Measurements from ENCODE around the gene SH3BP1. TPM values are rescaled to one million over a fixed set of nuclear protein-coding genes. Genes with fewer than 3 reads are reported as not detected.

SH3BP1 gene
- total and polyA plus RNA-seq, 4 donors = 14.8 to 20.2 (median 18.0) TPM

DNA sequence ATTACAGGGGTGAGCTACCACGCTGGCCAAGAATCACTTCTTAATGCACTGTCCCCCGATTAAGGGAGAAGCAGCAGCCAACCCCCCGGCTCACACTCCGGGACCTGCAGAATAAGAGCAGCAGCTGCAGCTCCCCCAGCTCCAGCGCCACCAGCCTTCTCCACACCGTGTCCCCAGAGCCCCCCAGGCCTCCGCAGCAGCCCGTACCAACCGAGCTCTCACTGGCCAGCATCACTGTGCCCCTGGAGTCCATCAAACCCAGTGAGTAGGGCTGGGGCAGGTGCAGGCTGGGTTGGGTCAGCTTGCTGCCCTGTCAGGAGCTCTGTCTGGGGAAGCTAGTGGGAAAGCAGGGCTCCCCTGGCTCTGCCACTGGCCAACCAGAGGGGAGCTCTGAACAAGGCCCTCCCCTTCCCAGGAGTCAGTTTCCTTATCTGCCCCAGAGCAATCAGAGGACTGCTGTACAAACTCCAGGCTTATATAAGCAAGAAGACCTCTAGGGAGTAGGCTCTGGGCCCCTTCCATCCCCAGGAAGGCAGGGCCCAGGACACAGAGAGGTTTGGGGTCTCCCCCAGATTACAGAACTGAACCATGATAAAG lies 8.5 kb upstream of the SH3BP1 start:
- ATAC-seq (ENCODE audit: insufficient read depth, low FRiP score) (no peak), DNase-seq (no peak)
- no peaks in the 10 kb centered on the region for H3K27me3 ChIP-seq (ENCODE audit: control insufficient read depth in 3 of 3, insufficient read depth in 3 of 3, low read length in 2 of 3)
- no peak overlapping the region for H3K9ac ChIP-seq (ENCODE audit: insufficient read depth in 1 of 2, low read length in 2 of 2)
- TF ChIP-seq, protein P1, sequence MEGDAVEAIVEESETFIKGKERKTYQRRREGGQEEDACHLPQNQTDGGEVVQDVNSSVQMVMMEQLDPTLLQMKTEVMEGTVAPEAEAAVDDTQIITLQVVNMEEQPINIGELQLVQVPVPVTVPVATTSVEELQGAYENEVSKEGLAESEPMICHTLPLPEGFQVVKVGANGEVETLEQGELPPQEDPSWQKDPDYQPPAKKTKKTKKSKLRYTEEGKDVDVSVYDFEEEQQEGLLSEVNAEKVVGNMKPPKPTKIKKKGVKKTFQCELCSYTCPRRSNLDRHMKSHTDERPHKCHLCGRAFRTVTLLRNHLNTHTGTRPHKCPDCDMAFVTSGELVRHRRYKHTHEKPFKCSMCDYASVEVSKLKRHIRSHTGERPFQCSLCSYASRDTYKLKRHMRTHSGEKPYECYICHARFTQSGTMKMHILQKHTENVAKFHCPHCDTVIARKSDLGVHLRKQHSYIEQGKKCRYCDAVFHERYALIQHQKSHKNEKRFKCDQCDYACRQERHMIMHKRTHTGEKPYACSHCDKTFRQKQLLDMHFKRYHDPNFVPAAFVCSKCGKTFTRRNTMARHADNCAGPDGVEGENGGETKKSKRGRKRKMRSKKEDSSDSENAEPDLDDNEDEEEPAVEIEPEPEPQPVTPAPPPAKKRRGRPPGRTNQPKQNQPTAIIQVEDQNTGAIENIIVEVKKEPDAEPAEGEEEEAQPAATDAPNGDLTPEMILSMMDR (IDR thresholded peaks at IDR 0.05; ENCODE audit: control extremely low read depth, extremely low read depth) = no peak
- H3K4me3 ChIP-seq = no peak overlapping the region
- no peak overlapping the region for H3K27ac ChIP-seq (ENCODE audit: low read depth in 1 of 2, low read length in 1 of 2)
- peaks cover 7 to 45% (median 23%) of the 10 kb centered on the region in 5 donors for H3K4me1 ChIP-seq (ENCODE audit: control insufficient read depth in 5 of 5, insufficient read depth in 5 of 5, low read length in 5 of 5)
- H3K9me3 ChIP-seq (ENCODE audit: control insufficient read depth in 4 of 4, insufficient read depth in 3 of 4, low read length in 3 of 4) = no peaks in the 10 kb centered on the region
- H3K36me3 ChIP-seq (ENCODE audit: control insufficient read depth in 4 of 4, insufficient read depth in 4 of 4, low read length in 4 of 4) = peaks cover 0 to 39% (median 16%) of the 10 kb centered on the region in 4 donors
- 96 to 99% methylated on average over 9 of the region's 9 CpGs for WGBS, 2 donors

DNA sequence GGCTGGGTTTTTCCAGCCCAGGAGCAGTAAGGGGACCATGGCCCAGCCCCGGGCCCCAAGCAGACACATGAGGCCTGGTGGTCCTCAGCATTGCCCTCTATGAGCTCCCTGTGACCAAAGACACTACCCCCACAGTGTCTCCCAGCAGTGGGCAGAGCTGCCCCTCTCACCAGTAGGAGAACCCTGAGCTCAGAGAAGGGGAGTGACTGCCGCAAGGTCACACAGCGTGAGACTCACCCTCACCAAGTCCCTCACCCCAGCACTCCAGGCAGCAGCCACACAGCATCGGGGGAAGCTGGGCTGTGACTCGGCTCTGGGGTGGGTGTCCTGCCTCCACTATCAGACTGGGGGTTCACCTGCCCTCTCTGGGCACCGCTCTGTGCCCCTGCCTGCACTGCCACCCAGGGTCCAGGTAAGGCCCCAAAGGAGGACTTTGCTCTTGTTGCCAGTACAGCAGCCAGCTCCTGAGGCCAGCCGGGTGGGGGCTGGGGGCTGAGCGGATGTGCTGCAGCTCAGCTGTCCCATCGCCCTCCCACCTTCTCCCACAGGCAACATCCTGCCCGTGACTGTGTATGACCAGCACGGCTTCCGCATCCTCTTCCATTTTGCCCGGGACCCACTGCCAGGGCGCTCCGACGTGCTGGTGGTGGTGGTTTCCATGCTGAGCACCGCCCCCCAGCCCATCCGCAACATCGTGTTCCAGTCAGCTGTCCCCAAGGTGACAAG lies 7.9 kb upstream of the SH3BP1 start:
- Histone ChIP-seq H3K9ac (ENCODE audit: insufficient read depth in 1 of 2, low read length in 2 of 2) (peak overlapping the region in 1 of 2 donors; percentile 13), H3K4me3 (no peak overlapping the region), H3K4me1 (ENCODE audit: control insufficient read depth in 5 of 5, insufficient read depth in 5 of 5, low read length in 5 of 5) (peaks cover 7 to 49% (median 23%) of the 10 kb centered on the region in 5 donors), H3K27me3 (ENCODE audit: control insufficient read depth in 3 of 3, insufficient read depth in 3 of 3, low read length in 2 of 3) (no peaks in the 10 kb centered on the region), H3K27ac (ENCODE audit: low read depth in 1 of 2, low read length in 1 of 2) (peak overlapping the region in 1 of 2 donors; percentile 55), H3K9me3 (ENCODE audit: control insufficient read depth in 4 of 4, insufficient read depth in 3 of 4, low read length in 3 of 4) (no peaks in the 10 kb centered on the region), H3K36me3 (ENCODE audit: control insufficient read depth in 4 of 4, insufficient read depth in 4 of 4, low read length in 4 of 4) (peaks cover 0 to 39% (median 16%) of the 10 kb centered on the region in 4 donors)
- no peak for ATAC-seq (ENCODE audit: insufficient read depth, low FRiP score)
- peak in 1 of 3 donors; percentile 46 for DNase-seq
- TF ChIP-seq, protein P1 (IDR thresholded peaks at IDR 0.05; ENCODE audit: control extremely low read depth, extremely low read depth) = no peak
- WGBS, 2 donors = 81 to 84% methylated on average over 19 of the region's 19 CpGs

DNA sequence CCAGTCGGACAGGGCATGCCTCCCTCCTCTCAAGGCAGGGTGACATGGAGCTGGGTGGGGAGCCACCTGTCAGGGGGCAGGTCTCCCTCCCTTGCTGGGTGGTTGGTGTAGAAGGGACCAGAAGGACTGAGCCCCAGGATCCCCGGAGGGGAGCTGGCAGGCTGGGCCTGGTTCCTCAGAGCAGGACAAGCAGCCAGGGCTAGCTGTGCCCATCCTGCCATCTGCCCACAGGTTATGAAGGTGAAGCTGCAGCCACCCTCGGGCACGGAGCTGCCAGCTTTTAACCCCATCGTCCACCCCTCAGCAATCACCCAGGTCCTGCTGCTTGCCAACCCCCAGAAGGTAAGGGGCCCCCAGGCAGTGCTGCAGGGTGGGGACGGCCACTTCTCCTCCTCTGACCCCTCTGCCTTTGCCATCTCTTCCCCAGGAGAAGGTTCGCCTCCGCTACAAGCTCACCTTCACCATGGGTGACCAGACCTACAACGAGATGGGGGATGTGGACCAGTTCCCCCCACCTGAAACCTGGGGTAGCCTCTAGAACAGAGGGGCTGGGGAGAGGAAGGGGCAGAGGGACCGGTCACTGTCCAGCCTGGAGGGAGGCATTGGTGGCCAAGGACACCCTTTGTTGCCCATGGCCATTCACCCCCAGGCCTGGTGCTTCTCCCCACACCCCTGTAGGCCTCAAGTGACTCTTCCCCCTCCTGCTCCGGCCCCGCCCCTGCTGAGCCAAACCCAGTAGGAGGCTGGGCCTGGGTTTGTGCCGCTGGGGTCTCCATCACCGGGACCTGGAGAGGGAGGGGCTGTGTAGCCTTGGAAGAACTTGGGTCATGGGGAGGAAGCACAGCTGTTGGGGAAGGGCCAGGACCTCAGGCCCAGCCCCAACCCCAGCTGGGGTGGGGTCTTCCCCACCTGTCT lies 7.0 kb upstream of the SH3BP1 start:
- 75 to 77% methylated on average over 14 of the region's 14 CpGs for whole genome bisulfite sequencing, 2 donors
- DNase-seq = no peak
- Histone ChIP-seq H3K4me1 (ENCODE audit: control insufficient read depth in 5 of 5, insufficient read depth in 5 of 5, low read length in 5 of 5) (peaks cover 7 to 55% (median 29%) of the 10 kb centered on the region in 5 donors), H3K9ac (ENCODE audit: insufficient read depth in 1 of 2, low read length in 2 of 2) (no peak overlapping the region), H3K27ac (ENCODE audit: low read depth in 1 of 2, low read length in 1 of 2) (peak overlapping the region; percentile 55 to 63), H3K4me3 (no peak overlapping the region), H3K27me3 (ENCODE audit: control insufficient read depth in 3 of 3, insufficient read depth in 3 of 3, low read length in 2 of 3) (no peaks in the 10 kb centered on the region), H3K36me3 (ENCODE audit: control insufficient read depth in 4 of 4, insufficient read depth in 4 of 4, low read length in 4 of 4) (peaks cover 0 to 38% (median 16%) of the 10 kb centered on the region in 4 donors), H3K9me3 (ENCODE audit: control insufficient read depth in 4 of 4, insufficient read depth in 3 of 4, low read length in 3 of 4) (no peaks in the 10 kb centered on the region)
- TF ChIP-seq, protein P1 (IDR thresholded peaks at IDR 0.05; ENCODE audit: control extremely low read depth, extremely low read depth) = no peak
- ATAC-seq (ENCODE audit: insufficient read depth, low FRiP score) = no peak

Measured in lung (tissue), 12 donors.